GM23248 (cell line): Measurements from ENCODE around the gene PPFIA2. TPM values are rescaled to one million over a fixed set of nuclear protein-coding genes. Genes with fewer than 3 reads are reported as not detected.

Experiments used
- DNase-seq: peaks from one replicate; pipeline ENCODE4 v3.0.0-alpha.2; 2015
- H2AFZ ChIP-seq: fragments of 200-600 bp; sonication (generic); 2 replicates; pipeline ENCODE4 v1.6.1; 2016; ENCODE audit warnings: antibody characterized with exemption
- H3F3A ChIP-seq: fragments of 200-600 bp; sonication (generic); 2 replicates; pipeline ENCODE4 v1.6.1; 2016; ENCODE audit warnings: mild to moderate bottlenecking, antibody characterized with exemption, mixed run types; ENCODE audit not compliant: insufficient read depth
- H3K27ac ChIP-seq: fragments of 200-600 bp; sonication (generic); 2 replicates; pipeline ENCODE4 v1.5.1; 2016; ENCODE audit warnings: mild to moderate bottlenecking
- H3K27me3 ChIP-seq: fragments of 200-600 bp; sonication (generic); replicated peaks from 2 replicates; pipeline ENCODE4 v1.6.1; 2016; ENCODE audit warnings: mild to moderate bottlenecking; ENCODE audit not compliant: insufficient read depth
- H3K36me3 ChIP-seq: fragments of 200-600 bp; sonication (generic); 2 replicates; pipeline ENCODE4 v1.6.1; 2016; ENCODE audit warnings: low read depth, mild to moderate bottlenecking
- H3K4me1 ChIP-seq: fragments of 200-600 bp; sonication (generic); 2 replicates; pipeline ENCODE4 v1.6.1; 2016; ENCODE audit warnings: mild to moderate bottlenecking; ENCODE audit not compliant: insufficient read depth
- H3K4me2 ChIP-seq: fragments of 200-600 bp; sonication (generic); one replicate; pipeline ENCODE4 v1.6.1; 2016; ENCODE audit warnings: mild to moderate bottlenecking; ENCODE audit not compliant: unreplicated experiment
- H3K4me3 ChIP-seq: fragments of 200-600 bp; sonication (generic); 2 replicates; pipeline ENCODE4 v1.5.1; 2016; ENCODE audit warnings: mild to moderate bottlenecking
- H3K79me2 ChIP-seq: fragments of 200-600 bp; sonication (generic); 2 replicates; pipeline ENCODE4 v1.6.1; 2016; ENCODE audit warnings: mild to moderate bottlenecking; ENCODE audit not compliant: insufficient read depth
- H3K9ac ChIP-seq: fragments of 200-600 bp; sonication (generic); 2 replicates; pipeline ENCODE4 v1.6.1; 2016; ENCODE audit warnings: mild to moderate bottlenecking
- H3K9me2 ChIP-seq: fragments of 200-600 bp; sonication (generic); 2 replicates; pipeline ENCODE4 v1.6.1; 2016; ENCODE audit warnings: mixed run types, mild to moderate bottlenecking, moderate library complexity; ENCODE audit not compliant: insufficient read depth
- H3K9me3 ChIP-seq: fragments of 200-600 bp; sonication (generic); one replicate; pipeline ENCODE4 v1.6.1; 2017; ENCODE audit warnings: low read depth
- H4K20me1 ChIP-seq: fragments of 200-600 bp; sonication (generic); 2 replicates; pipeline ENCODE4 v1.6.0; 2016; ENCODE audit not compliant: insufficient read depth
- EZH2 ChIP-seq: fragments of 200-600 bp; sonication (generic); IDR thresholded peaks from 2 replicates; pipeline ENCODE4 v1.6.1; 2018; ENCODE audit warnings: antibody characterized with exemption, mild to moderate bottlenecking; ENCODE audit not compliant: insufficient read depth, poor library complexity, severe bottlenecking
- EZH2phosphoT487 ChIP-seq: fragments of 200-600 bp; sonication (generic); IDR thresholded peaks from 2 replicates; pipeline ENCODE4 v1.6.1; 2018; ENCODE audit warnings: antibody characterized with exemption, moderate library complexity, mild to moderate bottlenecking, low read depth; ENCODE audit not compliant: insufficient read depth
- WGBS, 2 experiments: methylation state at CpG; one replicate each; pipeline ENCODE4 v1.1.6; 2015 to 2017; ENCODE audit warnings: low lambda C conversion rate in 2 of 2, low coverage in 1 of 2; ENCODE audit errors: missing lambda C conversion rate in 2 of 2; 5-methylcytosine and 5-hydroxymethylcytosine counted together
- in situ Hi-C: fragments of 300-500 bp; cut with MboI; formaldehyde crosslinking; loops from 2 replicates; pipeline ENCODE4 v1.15.0; 2020
- polyA plus RNA-seq: library from polyadenylated mRNA; unstranded; fragments of >200 nt; fragmentation: Nextera tagmentation; extraction: Ambion mirVana; gene quantifications from 2 replicates; pipeline ENCODE4 v1.2.1, GENCODE V29; 2016
- total RNA-seq: library from RNA; depleted of rRNA; stranded (reverse); fragments of >200 nt; shearing (Covaris generic); gene quantifications from 2 replicates; pipeline ENCODE4 v1.2.3, GENCODE V29; 2014

PPFIA2 gene
- total and polyA plus RNA-seq, 2 experiments from 2014 or later: not detected

DNA sequence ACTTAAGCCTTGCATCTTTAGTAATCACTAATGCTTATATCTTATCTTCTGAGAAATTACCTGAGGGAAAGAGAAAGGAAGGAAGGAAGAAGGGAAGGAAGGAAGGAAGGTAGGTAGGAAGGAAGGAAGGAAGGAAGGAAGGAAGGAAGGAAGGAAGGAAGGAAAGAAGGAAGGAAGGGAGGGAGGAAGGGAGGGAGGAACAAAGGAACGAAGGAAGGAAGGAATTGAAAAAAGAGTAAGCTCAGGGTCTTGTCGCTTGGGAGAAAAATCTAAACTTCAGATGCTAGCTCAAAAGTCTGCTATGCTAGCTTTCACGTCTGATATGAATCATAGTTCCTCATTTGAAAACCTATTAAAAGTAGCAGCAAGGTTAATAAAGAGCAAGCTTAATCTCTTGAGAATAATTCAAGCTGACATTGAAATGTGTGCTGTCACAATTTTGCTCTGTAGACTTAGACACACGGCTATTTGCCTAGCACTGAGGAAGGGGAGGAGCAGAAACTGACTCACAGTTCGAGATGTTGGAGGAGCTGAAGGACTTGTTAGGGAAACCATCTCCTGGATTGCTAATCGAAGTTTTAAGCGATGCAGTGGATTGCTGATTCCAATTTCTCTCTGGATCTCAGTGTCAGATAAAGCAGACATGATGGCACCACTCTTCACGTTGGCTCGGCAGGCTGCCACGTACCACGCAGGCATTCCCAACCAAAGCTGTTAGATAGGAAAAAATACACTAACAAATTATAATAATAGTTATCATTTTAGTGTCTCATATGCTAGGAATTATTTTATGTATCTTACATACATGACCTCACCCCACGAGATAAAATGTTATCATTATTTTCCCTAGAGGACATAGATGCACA, 464.6 kb downstream of the PPFIA2 start:
- no peak for DNase-seq
- Histone ChIP-seq H4K20me1 (no peaks in the 10 kb centered on the region), H3K9me3 (no peaks in the 10 kb centered on the region), H3K36me3 (no peaks in the 10 kb centered on the region), H2AFZ (no peak overlapping the region), H3K27ac (no peak overlapping the region), H3K9me2 (no peaks in the 10 kb centered on the region), H3K4me2 (no peak overlapping the region), H3K4me3 (no peak overlapping the region), H3K27me3 (no peaks in the 10 kb centered on the region), H3K79me2 (no peaks in the 10 kb centered on the region), H3F3A (no peaks in the 10 kb centered on the region; the same call in 1 of the 2 replicates), H3K9ac (no peak overlapping the region), H3K4me1 (peaks cover 17% of the 10 kb centered on the region)
- in situ Hi-C loops: no loop called here
- TF ChIP-seq EZH2 (no peak), EZH2phosphoT487 (no peak)
- WGBS, 2 experiments: 64 to 66% methylated on average over 11 to 12 of the region's 12 CpGs

DNA sequence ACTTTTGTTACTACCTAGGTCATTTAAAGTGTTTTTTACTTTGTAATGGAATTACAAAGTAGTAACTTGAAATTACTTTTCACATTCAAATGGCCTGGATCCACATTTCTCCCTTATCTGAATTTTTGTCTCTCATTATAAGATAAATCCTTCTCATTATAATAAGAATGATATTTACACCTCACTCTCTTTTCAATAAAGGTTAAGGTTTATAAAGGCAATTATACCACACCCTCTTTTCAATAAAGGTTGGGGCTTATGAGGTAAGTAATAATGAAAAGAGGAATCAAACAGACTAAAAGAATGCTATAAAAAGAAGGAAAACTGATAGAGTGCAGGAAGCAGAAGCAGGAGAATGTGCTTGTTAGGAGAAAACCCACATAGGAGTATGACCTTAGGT, 470.5 kb downstream of the PPFIA2 start:
- no peaks in the 10 kb centered on the region for H3K27me3 ChIP-seq
- TF ChIP-seq EZH2phosphoT487 (no peak), EZH2 (no peak)
- no peak overlapping the region for H3K27ac ChIP-seq
- H3K36me3 ChIP-seq: no peaks in the 10 kb centered on the region
- no peaks in the 10 kb centered on the region for H3K79me2 ChIP-seq
- in situ Hi-C loops: no loop called here
- no peak overlapping the region for H3K4me3 ChIP-seq
- H2AFZ ChIP-seq: no peak overlapping the region
- no peak overlapping the region for H3K9ac ChIP-seq
- no peaks in the 10 kb centered on the region for H3K4me1 ChIP-seq
- H3K4me2 ChIP-seq: no peak overlapping the region
- H4K20me1 ChIP-seq: no peaks in the 10 kb centered on the region
- DNase-seq: no peak
- no peaks in the 10 kb centered on the region for H3K9me3 ChIP-seq
- no peaks in the 10 kb centered on the region for H3F3A ChIP-seq
- H3K9me2 ChIP-seq: no peaks in the 10 kb centered on the region

DNA sequence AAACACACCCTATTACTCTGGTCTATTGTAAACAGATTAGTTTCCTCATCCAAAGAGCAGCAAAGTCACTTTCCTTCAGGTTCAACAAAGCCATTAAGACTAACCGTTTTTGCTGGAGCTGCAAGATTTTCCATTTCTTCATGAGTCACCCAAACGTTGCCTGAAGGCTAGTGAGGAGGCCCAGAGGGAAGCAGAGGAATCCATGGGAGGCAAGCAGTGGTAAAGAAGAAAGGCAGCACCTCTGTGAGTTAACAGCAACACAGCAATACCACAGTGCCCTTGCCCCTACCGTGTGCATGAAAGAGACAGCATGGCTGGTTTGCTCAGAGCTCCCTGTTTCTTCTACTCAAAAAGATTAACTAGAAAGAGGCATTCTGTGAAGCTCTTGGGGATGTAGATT, 475.0 kb downstream of the PPFIA2 start:
- no peaks in the 10 kb centered on the region for H3F3A ChIP-seq
- H4K20me1 ChIP-seq: no peaks in the 10 kb centered on the region
- WGBS, 2 experiments: 60 to 65% methylated on average over 3 of the region's 3 CpGs
- in situ Hi-C loops: no loop called here
- H3K79me2 ChIP-seq: no peaks in the 10 kb centered on the region
- H3K4me2 ChIP-seq: no peak overlapping the region
- no peak overlapping the region for H3K27ac ChIP-seq
- H2AFZ ChIP-seq: no peak overlapping the region
- no peak overlapping the region for H3K4me3 ChIP-seq
- no peaks in the 10 kb centered on the region for H3K4me1 ChIP-seq
- H3K9ac ChIP-seq: no peak overlapping the region
- TF ChIP-seq EZH2phosphoT487: no peak
- no peak for TF ChIP-seq EZH2
- H3K36me3 ChIP-seq: no peaks in the 10 kb centered on the region
- DNase-seq: peak; percentile 11
- no peaks in the 10 kb centered on the region for H3K9me3 ChIP-seq
- no peaks in the 10 kb centered on the region for H3K27me3 ChIP-seq
- H3K9me2 ChIP-seq: no peaks in the 10 kb centered on the region

DNA sequence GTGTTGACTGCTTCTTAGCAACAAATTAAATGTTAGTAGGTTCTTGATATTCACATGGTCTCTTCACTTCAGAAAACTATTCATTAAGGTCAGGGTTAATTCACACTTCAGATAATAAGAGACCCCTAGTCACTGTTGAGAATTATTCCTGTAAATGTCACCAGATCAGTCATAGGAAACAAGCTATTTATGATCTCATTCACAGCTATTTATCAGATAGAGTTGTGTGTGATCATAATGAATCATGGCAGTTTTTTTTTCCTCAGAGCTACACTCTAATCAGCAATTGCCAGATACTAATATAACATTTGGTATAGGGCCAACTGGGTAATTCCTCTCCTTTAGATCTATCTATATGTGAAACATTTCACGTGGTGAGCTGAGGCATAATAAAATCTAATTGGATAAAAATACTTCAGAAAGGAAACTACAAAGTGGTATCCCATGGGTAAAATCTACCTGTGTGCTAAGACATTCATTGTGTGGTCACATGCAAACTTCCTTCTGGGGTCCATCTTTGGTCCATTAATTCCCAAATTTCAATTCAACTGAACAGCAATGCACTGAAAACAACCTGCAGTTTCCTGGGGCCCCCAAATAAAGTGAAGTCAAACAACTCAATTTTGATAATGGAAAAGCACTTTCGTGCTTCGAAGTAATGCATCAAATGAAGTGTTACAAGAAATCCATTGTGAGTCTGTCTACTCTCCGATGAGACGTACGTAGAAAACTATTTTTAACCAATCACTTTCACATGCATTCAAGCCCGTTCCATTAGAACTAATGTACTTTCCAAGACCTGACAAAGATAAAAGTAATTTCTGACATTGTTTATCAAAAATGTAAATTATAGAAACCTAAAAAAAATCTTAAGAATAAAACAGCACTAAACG, 484.3 kb downstream of the PPFIA2 start:
- no peak overlapping the region for H2AFZ ChIP-seq
- H3K27me3 ChIP-seq: no peaks in the 10 kb centered on the region
- DNase-seq: peak; percentile 23
- 83 to 85% methylated on average over 8 of the region's 8 CpGs for WGBS, 2 experiments
- no peaks in the 10 kb centered on the region for H3K36me3 ChIP-seq
- H3K9me2 ChIP-seq: no peaks in the 10 kb centered on the region
- in situ Hi-C loops: no loop called here
- H3K4me3 ChIP-seq: no peak overlapping the region
- H3K4me2 ChIP-seq: no peak overlapping the region
- H3K9ac ChIP-seq: no peak overlapping the region
- H3K27ac ChIP-seq: no peak overlapping the region
- H3K79me2 ChIP-seq: no peaks in the 10 kb centered on the region
- TF ChIP-seq EZH2 (no peak), EZH2phosphoT487 (no peak)
- no peaks in the 10 kb centered on the region for H4K20me1 ChIP-seq
- no peaks in the 10 kb centered on the region for H3F3A ChIP-seq
- H3K4me1 ChIP-seq: peaks cover 4% of the 10 kb centered on the region
- H3K9me3 ChIP-seq: no peaks in the 10 kb centered on the region
